HepG2 (cell line): ENCODE data around the gene HACD2.

ENCODE experiments used
- EZH2 ChIP-seq: conservative IDR thresholded peaks from 2 replicates; pipeline ENCODE4 v1.6.1; 2012; ENCODE audit warnings: mild to moderate bottlenecking, low read depth, low read length, moderate library complexity
- FOXM1 ChIP-seq: sonication (generic); formaldehyde crosslinking; IDR thresholded peaks from 2 replicates; pipeline ENCODE4 v1.5.0; 2020; ENCODE audit warnings: missing genetic modification reagents
- GMEB1 ChIP-seq: sonication (generic); formaldehyde crosslinking; IDR thresholded peaks from 2 replicates; pipeline ENCODE4 v1.5.1; 2020; ENCODE audit warnings: missing genetic modification reagents, mild to moderate bottlenecking, borderline replicate concordance
- POLR2AphosphoS5 ChIP-seq: IDR thresholded peaks from 2 replicates; pipeline ENCODE4 v1.6.1; 2012; ENCODE audit warnings: low read depth, low read length
- RFX5 ChIP-seq: IDR thresholded peaks from 2 replicates; pipeline ENCODE4 v1.6.1; 2011; ENCODE audit warnings: low read depth, low read length, improper control_type of control experiment

DNA sequence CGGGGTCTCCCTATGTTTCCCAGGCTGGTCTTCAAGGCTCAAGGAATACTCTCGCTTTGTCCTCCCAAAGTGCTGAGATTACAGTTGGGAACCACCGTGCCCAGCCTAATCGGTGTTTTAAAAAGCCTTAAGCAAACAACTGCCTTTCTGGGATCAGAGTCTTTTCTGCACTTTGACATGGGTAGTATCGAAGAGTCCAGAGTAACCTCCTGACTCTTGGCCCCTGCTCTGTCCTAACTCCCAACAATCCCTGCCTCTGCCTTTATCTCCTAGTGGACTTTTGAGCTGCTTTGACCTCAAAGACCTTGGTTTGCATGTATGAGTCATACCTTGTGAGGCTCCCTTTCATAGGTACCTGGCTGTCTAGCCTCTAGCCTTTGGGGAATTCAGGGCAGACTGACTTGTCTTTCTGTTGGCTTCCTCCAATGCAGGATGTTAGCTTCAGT lies 21.0 kb upstream of the HACD2 start:
- TF ChIP-seq EZH2 (no peak), GMEB1 (CRISPR knock-in tag) (no peak), RFX5 (no peak), POLR2AphosphoS5 (peak; percentile 48; the same call in 1 of the 2 replicates), FOXM1 (CRISPR knock-in tag) (no peak)
